BLaER1 treated with 17β-estradiol and CSF1 and Interleukin-3, amounts not matched to agents 10 nM and 100 nM (cell line): ENCODE data around the gene TNFSF11.

Experiments used
- H3K27ac ChIP-seq, 11 experiments: shearing (Covaris generic); formaldehyde crosslinking; 2 replicates each; pipeline ENCODE4 v1.8.1; 2022
- H3K27me3 ChIP-seq, 11 experiments: shearing (Covaris generic); formaldehyde crosslinking; 2 replicates each; pipeline ENCODE4 v1.8.1; 2022
- H3K36me3 ChIP-seq, 11 experiments: shearing (Covaris generic); formaldehyde crosslinking; 2 replicates each; pipeline ENCODE4 v1.8.1; 2022
- H3K4me1 ChIP-seq, 10 experiments: shearing (Covaris generic); formaldehyde crosslinking; 2 replicates each; pipeline ENCODE4 v1.8.1; 2022
- H3K4me2 ChIP-seq, 11 experiments: shearing (Covaris generic); formaldehyde crosslinking; 2 replicates each; pipeline ENCODE4 v1.8.1; 2022
- H3K4me3 ChIP-seq, 10 experiments: shearing (Covaris generic); formaldehyde crosslinking; 2 replicates each; pipeline ENCODE4 v1.8.1; 2022
- H3K9ac ChIP-seq, 11 experiments: shearing (Covaris generic); formaldehyde crosslinking; 2 replicates each; pipeline ENCODE4 v1.8.1; 2022
- H3K9me3 ChIP-seq, 11 experiments: shearing (Covaris generic); formaldehyde crosslinking; replicated peaks in 1 of 11; 2 replicates each; pipeline ENCODE4 v1.8.1; 2022
- H4K20me1 ChIP-seq, 11 experiments: shearing (Covaris generic); formaldehyde crosslinking; 2 replicates each; pipeline ENCODE4 v1.8.1; 2022
- Cebpa-rat ChIP-seq, 11 experiments: shearing (Covaris generic); IDR thresholded peaks; 2 replicates each; pipeline ENCODE4 v1.8.1; 2022

Gene TNFSF11

GRCh38 chr13:42612021-42612765 is 38.2 kb downstream of the TNFSF11 start:
- no peak for TF ChIP-seq Cebpa-rat (IDR thresholded peaks at IDR 0.05)
- peaks cover 0 to 4% (median 0%) of the 10 kb centered on the region in 10 experiments; a peak in 2 of 20 replicates for H3K4me1 ChIP-seq
- no peaks in the 10 kb centered on the region for H3K27me3 ChIP-seq
- no peaks in the 10 kb centered on the region for H3K9me3 ChIP-seq
- no peak overlapping the region for H3K9ac ChIP-seq
- no peak overlapping the region for H3K4me3 ChIP-seq
- no peak overlapping the region for H3K27ac ChIP-seq
- H3K4me2 ChIP-seq, result no peak overlapping the region
- H4K20me1 ChIP-seq, result no peaks in the 10 kb centered on the region
- H3K36me3 ChIP-seq, result no peaks in the 10 kb centered on the region

GRCh38 chr13:42614436-42615035 is 40.6 kb downstream of the TNFSF11 start:
- Histone ChIP-seq H3K27me3 (no peaks in the 10 kb centered on the region), H3K9ac (no peak overlapping the region), H3K4me1 (peaks cover 0 to 4% (median 0%) of the 10 kb centered on the region in 10 experiments; a peak in 2 of 20 replicates), H3K36me3 (no peaks in the 10 kb centered on the region), H3K4me2 (no peak overlapping the region), H3K9me3 (no peaks in the 10 kb centered on the region), H3K4me3 (no peak overlapping the region), H4K20me1 (no peaks in the 10 kb centered on the region), H3K27ac (no peak overlapping the region)
- TF ChIP-seq Cebpa-rat (IDR thresholded peaks at IDR 0.05), result no peak

- H3K4me3 ChIP-seq, result no peak overlapping the region
- no peak overlapping the region for H3K27ac ChIP-seq
- TF ChIP-seq Cebpa-rat (IDR thresholded peaks at IDR 0.05), result no peak
- H3K36me3 ChIP-seq, result no peaks in the 10 kb centered on the region
- 0 out of 22 replicates have a peak overlapping the region, but pooled peaks of 1 of the 11 experiments have one; percentile 5 for H3K4me2 ChIP-seq
- H3K9ac ChIP-seq, result no peak overlapping the region
- H4K20me1 ChIP-seq, result no peaks in the 10 kb centered on the region
- H3K27me3 ChIP-seq, result no peaks in the 10 kb centered on the region
- H3K9me3 ChIP-seq, result no peaks in the 10 kb centered on the region
- H3K4me1 ChIP-seq, result no peaks in the 10 kb centered on the region
These were observed 41.7 kb downstream of the TNFSF11 start for GRCh38 chr13:42615691-42616090.

GRCh38 chr13:42617221-42617620 is 43.3 kb downstream of the TNFSF11 start:
- Histone ChIP-seq H3K9me3 (no peaks in the 10 kb centered on the region), H3K27me3 (no peaks in the 10 kb centered on the region), H4K20me1 (no peaks in the 10 kb centered on the region), H3K27ac (no peak overlapping the region), H3K36me3 (no peaks in the 10 kb centered on the region), H3K9ac (no peak overlapping the region), H3K4me3 (no peak overlapping the region), H3K4me1 (no peaks in the 10 kb centered on the region), H3K4me2 (no peak overlapping the region)
- TF ChIP-seq Cebpa-rat (IDR thresholded peaks at IDR 0.05), result no peak

- Histone ChIP-seq H3K36me3 (no peaks in the 10 kb centered on the region), H3K4me2 (no peak overlapping the region), H3K4me3 (no peak overlapping the region), H3K4me1 (peaks cover 0 to 3% (median 0%) of the 10 kb centered on the region in 10 experiments; a peak in 1 of 20 replicates), H3K27me3 (no peaks in the 10 kb centered on the region), H4K20me1 (no peaks in the 10 kb centered on the region), H3K9ac (no peak overlapping the region), H3K27ac (no peak overlapping the region), H3K9me3 (no peaks in the 10 kb centered on the region)
- no peak for TF ChIP-seq Cebpa-rat (IDR thresholded peaks at IDR 0.05)
These were observed 50.0 kb downstream of the TNFSF11 start for GRCh38 chr13:42623916-42624315.

- H3K4me2 ChIP-seq, result no peak overlapping the region
- no peak overlapping the region for H3K4me3 ChIP-seq
- no peaks in the 10 kb centered on the region for H3K36me3 ChIP-seq
- no peak overlapping the region for H3K9ac ChIP-seq
- H4K20me1 ChIP-seq, result no peaks in the 10 kb centered on the region
- peaks cover 0 to 5% (median 0%) of the 10 kb centered on the region in 10 experiments; a peak in 1 of 20 replicates for H3K4me1 ChIP-seq
- H3K9me3 ChIP-seq, result no peaks in the 10 kb centered on the region
- no peak overlapping the region for H3K27ac ChIP-seq
- no peaks in the 10 kb centered on the region for H3K27me3 ChIP-seq
- no peak for TF ChIP-seq Cebpa-rat (IDR thresholded peaks at IDR 0.05)
These were observed 51.7 kb downstream of the TNFSF11 start for GRCh38 chr13:42625611-42626010.

GRCh38 chr13:42626176-42626860 is 52.4 kb downstream of the TNFSF11 start:
- Histone ChIP-seq H3K27me3 (no peaks in the 10 kb centered on the region), H3K9ac (no peak overlapping the region), H3K4me2 (peak overlapping the region in 1 of 11 experiments; percentile 15; a peak in 1 of 22 replicates), H3K27ac (no peak overlapping the region), H3K9me3 (no peaks in the 10 kb centered on the region), H3K4me3 (no peak overlapping the region), H4K20me1 (no peaks in the 10 kb centered on the region), H3K4me1 (peaks cover 0 to 5% (median 0%) of the 10 kb centered on the region in 10 experiments; a peak in 3 of 20 replicates), H3K36me3 (no peaks in the 10 kb centered on the region)
- TF ChIP-seq Cebpa-rat (IDR thresholded peaks at IDR 0.05), result no peak

- H3K9ac ChIP-seq, result no peak overlapping the region
- no peak overlapping the region for H3K27ac ChIP-seq
- no peaks in the 10 kb centered on the region for H3K27me3 ChIP-seq
These were observed 54.7 kb downstream of the TNFSF11 start for GRCh38 chr13:42628666-42629065.

GRCh38 chr13:42631181-42631580 is 57.2 kb downstream of the TNFSF11 start:
- Histone ChIP-seq H3K4me2 (peak overlapping the region in 1 of 11 experiments; percentile 50; a peak in 1 of 22 replicates), H3K9ac (no peak overlapping the region), H3K9me3 (no peaks in the 10 kb centered on the region), H3K27me3 (no peaks in the 10 kb centered on the region), H4K20me1 (no peaks in the 10 kb centered on the region), H3K36me3 (no peaks in the 10 kb centered on the region), H3K4me1 (peaks cover 0 to 27% (median 13%) of the 10 kb centered on the region in 10 experiments; a peak in 14 of 20 replicates), H3K4me3 (no peak overlapping the region), H3K27ac (no peak overlapping the region)
- no peak for TF ChIP-seq Cebpa-rat (IDR thresholded peaks at IDR 0.05)

More at GRCh38 chr13:42628666-42629065, 54.7 kb downstream of the TNFSF11 start:
- Histone ChIP-seq H3K4me1 (peaks cover 0 to 26% (median 13%) of the 10 kb centered on the region in 10 experiments; a peak in 14 of 20 replicates), H3K36me3 (no peaks in the 10 kb centered on the region), H3K4me3 (no peak overlapping the region), H4K20me1 (no peaks in the 10 kb centered on the region), H3K4me2 (no peak overlapping the region), H3K9me3 (no peaks in the 10 kb centered on the region)
- TF ChIP-seq Cebpa-rat (IDR thresholded peaks at IDR 0.05), result peak in 9 of 11 experiments; percentile 18 to 84 (median 41); a peak in 7 of 22 replicates
